A673 (cell line): ENCODE data around the gene GABRA5.

Source experiments
- CTCF ChIP-seq: fragments of 300-800, 200-600 bp; sonication (generic); conservative IDR thresholded peaks from 2 replicates; pipeline ENCODE4 v1.5.1; 2017; ENCODE audit warnings: low read depth, mild to moderate bottlenecking, antibody characterized with exemption, low read length, moderate library complexity, mixed read lengths
- EZH2 ChIP-seq: fragments of 200-600 bp; sonication (generic); IDR thresholded peaks from 2 replicates; pipeline ENCODE4 v1.6.1; 2017; ENCODE audit warnings: borderline replicate concordance, low read depth, mild to moderate bottlenecking, mixed read lengths, antibody characterized with exemption, low read length; ENCODE audit not compliant: poor library complexity, severe bottlenecking

- no peak for TF ChIP-seq CTCF
- TF ChIP-seq EZH2 = no peak
These were observed 22.0 kb upstream of the GABRA5 start for GRCh38 chr15:26844901-26845300.
